Omental fat pad (tissue), 4 donors: Measurements from ENCODE around the gene AHSG. TPM values are rescaled to one million over a fixed set of nuclear protein-coding genes. Genes with fewer than 3 reads are reported as not detected.

ENCODE experiments used
- ATAC-seq: fragments of 150-250 bp; one replicate; pipeline ENCODE4 v1.9.1; 2016; ENCODE audit warnings: mild to moderate bottlenecking, moderate library complexity; ENCODE audit not compliant: low FRiP score
- DNase-seq: peaks from one replicate; pipeline ENCODE4 v3.0.0-alpha.2; 2019; ENCODE audit warnings: low spot score
- total RNA-seq, 4 donors: library from RNA; depleted of rRNA; stranded (reverse); fragments of >200 nt; gene quantifications; one replicate each; pipeline ENCODE4 v1.1.0, GENCODE V29; 2016
- TF ChIP-seq, protein P1 (sequence below), 3 donors: fragments of 450-650 bp; IDR thresholded peaks; one replicate each; pipeline ENCODE4 v1.5.1; 2016 to 2017; ENCODE audit warnings: antibody characterized with exemption in 3 of 3, mild to moderate bottlenecking in 3 of 3, moderate library complexity in 2 of 3

AHSG gene
- total RNA-seq, 4 donors from 2014 or later: not detected

DNA sequence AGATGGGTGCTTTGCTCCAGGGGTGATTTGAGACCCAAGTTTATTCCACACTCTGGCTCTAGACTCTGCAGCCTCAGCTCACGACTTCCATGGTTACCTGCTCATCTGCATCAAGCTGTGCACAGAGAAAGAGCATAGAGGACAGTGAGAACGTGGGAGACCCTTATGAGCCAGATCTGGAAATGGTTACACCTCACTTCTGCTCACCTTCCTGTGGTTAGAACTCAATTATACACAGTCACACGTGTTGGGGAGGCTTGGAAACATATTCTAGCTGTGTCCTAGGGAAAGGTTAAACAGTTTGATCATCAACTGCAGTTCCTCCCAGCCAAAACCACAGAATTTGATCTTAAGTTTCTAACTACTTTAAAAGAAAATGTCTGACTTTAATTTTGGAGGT, 29.2 kb downstream of the AHSG start:
- no peak for ATAC-seq
- DNase-seq: no peak
- TF ChIP-seq, protein P1, sequence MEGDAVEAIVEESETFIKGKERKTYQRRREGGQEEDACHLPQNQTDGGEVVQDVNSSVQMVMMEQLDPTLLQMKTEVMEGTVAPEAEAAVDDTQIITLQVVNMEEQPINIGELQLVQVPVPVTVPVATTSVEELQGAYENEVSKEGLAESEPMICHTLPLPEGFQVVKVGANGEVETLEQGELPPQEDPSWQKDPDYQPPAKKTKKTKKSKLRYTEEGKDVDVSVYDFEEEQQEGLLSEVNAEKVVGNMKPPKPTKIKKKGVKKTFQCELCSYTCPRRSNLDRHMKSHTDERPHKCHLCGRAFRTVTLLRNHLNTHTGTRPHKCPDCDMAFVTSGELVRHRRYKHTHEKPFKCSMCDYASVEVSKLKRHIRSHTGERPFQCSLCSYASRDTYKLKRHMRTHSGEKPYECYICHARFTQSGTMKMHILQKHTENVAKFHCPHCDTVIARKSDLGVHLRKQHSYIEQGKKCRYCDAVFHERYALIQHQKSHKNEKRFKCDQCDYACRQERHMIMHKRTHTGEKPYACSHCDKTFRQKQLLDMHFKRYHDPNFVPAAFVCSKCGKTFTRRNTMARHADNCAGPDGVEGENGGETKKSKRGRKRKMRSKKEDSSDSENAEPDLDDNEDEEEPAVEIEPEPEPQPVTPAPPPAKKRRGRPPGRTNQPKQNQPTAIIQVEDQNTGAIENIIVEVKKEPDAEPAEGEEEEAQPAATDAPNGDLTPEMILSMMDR (IDR thresholded peaks at IDR 0.05): no peak

DNA sequence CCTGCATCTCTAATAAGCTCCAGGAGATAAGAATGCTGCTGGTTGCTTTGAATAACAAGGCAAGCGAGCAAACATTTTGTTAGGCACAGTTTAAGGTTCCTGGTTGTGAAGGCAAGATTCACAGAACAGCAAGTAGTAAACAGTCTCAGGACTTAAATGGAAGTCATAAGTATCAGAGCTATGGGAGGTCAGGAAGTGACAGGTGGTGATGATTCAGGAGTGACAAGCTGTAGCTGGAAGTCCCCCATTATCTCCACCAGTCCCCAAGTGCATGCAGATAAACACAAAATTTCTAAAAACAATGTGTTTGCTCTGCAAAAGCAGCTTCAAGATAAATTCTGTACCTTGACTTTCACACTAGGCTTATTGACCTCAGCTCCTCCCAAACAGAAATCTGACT, 30.6 kb downstream of the AHSG start:
- no peak for DNase-seq
- no peak for ATAC-seq
- TF ChIP-seq, protein P1 (IDR thresholded peaks at IDR 0.05): no peak

DNA sequence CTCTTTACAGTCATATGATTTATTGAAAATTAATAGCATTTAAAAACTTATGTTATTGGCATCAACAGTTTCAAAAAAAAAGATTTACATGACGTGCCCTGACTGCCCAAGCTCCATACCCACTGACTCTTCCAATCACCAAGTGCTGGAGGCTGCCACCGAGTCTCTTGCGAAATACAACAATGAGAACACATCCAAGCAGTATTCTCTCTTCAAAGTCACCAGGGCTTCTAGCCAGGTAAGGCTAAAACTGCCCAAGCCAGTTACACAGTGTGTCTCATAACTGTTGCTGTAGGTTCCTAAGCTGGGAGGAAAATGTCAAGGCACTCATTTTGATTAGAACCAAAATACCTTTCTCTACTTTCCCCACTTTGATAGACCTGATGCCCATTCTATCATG, 31.8 kb downstream of the AHSG start:
- TF ChIP-seq, protein P1 (IDR thresholded peaks at IDR 0.05): no peak
- DNase-seq: no peak
- ATAC-seq: no peak

DNA sequence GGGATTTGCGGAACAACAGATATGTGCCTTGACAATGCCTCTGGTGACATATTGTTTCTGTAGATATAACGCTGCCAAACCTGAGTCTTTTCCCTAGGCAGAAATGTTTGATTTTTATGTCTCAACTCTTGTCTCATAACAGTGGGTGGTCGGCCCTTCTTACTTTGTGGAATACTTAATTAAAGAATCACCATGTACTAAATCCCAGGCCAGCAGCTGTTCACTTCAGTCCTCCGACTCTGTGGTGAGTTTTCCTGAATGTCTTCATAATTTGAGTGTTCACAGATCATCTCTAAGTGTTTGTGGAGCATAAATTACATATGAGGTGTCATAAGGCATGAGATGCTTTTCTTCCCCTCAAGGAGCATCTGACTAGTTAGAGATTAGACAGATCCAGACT, 33.2 kb downstream of the AHSG start:
- ATAC-seq (no peak), DNase-seq (no peak)

DNA sequence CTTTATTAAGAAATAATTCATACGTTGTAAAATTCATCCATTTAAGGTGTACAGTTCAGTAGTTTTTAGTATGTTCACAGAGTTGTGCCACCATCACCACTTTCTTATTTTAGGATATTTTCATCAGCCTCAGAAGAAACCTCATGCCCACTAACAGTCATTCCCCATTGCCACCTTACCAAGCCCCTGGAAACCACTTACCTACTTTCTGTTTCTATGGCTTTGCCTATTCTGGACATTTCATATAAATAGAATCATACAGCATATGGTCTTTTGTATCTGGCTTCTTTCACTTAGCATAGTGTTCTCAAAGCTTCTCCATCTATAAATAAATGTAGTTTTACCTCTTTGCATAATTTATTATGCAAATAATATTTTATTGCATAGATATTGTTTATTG, 34.0 kb downstream of the AHSG start:
- DNase-seq (no peak), ATAC-seq (no peak)
- TF ChIP-seq, protein P1 (IDR thresholded peaks at IDR 0.05): no peak

More for the DNA sequence above, 33.2 kb downstream of the AHSG start:
- TF ChIP-seq, protein P1 (IDR thresholded peaks at IDR 0.05): no peak

DNA sequence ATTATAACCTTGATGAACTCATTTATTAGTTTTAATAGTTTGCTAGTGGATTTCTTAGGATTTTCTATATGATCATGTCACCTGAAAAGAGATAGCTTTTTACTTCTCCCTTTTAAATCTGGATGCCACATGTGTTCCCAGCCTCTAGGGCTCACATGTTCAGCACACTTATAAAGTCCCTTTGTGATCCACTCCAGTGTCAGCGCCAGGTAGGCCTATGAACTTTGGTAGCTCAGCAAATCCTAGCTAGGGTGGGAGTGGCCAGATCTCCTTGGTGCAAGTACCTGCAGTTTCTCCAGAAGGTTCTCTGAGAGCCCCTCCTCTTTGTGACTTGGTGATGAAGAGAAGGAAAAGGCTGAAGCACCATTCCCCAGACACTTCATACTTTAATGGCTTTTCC, 36.0 kb downstream of the AHSG start:
- TF ChIP-seq, protein P1 (IDR thresholded peaks at IDR 0.05): no peak
- DNase-seq: no peak
- no peak for ATAC-seq

DNA sequence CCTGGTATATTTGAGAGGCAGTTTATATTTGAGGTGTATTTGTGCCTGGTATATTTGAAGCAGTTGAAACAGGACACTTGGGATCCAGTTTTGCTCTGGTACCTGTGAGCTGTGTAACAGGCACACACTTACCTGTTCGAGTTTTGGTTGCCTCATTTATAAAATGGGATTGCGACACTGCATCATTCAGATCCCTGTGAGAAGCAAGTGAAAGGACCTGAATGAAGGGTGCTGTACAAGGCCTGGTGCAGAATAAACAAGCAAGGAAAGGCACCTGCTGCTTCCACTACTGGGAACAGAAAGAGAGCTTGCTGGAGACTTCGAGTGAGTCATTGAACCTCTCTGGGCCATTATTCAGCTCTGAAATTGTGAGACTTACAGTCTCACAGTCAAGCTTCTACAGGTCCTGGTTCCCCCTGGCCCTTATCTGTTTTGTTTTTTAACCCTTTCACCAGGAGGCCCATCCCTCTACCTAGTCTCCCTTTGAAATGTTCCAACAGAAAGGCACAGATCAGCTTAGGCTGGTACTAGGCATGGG, 38.9 kb downstream of the AHSG start:
- DNase-seq (no peak), ATAC-seq (no peak)
- TF ChIP-seq, protein P1 (IDR thresholded peaks at IDR 0.05): no peak
